Measurements from ENCODE around the gene MR1. TPM values are rescaled to one million over a fixed set of nuclear protein-coding genes. Genes with fewer than 3 reads are reported as not detected.

MR1 gene
- total RNA-seq, 1 donor from 2014 or later = 19.2 TPM

DNA sequence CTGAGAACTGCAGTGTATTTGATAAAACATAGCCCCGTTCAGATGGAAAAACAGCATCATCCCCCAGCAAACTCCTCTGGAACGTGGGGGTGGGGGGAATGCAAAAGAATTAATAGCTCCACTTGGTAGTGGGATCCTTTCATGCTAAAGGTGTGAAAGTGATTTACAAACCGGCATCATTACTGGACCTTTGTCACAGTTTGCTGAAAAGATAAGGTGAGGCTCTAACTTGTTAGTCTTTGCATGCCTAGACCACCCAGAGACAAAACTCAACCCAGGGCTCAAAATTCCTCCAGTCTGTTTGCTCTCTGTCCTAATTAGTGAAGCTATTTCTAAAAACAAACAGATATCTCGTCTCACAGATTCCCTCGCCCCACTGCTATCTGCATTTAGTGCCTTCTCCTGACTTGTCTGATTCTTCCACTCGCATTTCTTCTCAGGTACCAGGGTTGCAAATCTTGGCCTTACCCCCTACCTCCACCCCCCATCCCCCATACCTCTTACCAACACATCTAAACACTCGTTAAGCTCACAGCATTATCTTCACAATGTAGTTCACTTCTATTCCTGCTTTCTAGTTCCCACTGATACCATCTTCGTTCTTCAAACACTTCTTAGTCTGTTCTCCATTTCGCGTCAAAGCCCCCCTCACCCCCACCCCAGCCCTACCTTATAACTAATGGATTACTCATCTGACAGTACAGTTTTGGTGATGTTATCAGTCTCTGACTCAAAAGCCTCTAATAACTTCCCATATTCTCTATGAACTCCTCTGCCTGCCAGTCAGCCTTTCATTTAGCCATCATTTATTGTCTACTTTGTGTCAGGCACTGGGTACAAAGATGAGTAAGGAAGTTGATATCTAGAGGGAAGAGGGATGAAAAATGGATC is 66.5 kb downstream of the MR1 start:
- no peak for DNase-seq (ENCODE audit: low spot score in 2 of 2)
- TF ChIP-seq, protein P1, sequence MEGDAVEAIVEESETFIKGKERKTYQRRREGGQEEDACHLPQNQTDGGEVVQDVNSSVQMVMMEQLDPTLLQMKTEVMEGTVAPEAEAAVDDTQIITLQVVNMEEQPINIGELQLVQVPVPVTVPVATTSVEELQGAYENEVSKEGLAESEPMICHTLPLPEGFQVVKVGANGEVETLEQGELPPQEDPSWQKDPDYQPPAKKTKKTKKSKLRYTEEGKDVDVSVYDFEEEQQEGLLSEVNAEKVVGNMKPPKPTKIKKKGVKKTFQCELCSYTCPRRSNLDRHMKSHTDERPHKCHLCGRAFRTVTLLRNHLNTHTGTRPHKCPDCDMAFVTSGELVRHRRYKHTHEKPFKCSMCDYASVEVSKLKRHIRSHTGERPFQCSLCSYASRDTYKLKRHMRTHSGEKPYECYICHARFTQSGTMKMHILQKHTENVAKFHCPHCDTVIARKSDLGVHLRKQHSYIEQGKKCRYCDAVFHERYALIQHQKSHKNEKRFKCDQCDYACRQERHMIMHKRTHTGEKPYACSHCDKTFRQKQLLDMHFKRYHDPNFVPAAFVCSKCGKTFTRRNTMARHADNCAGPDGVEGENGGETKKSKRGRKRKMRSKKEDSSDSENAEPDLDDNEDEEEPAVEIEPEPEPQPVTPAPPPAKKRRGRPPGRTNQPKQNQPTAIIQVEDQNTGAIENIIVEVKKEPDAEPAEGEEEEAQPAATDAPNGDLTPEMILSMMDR (IDR thresholded peaks at IDR 0.05) = no peak
- Histone ChIP-seq H3K27ac (peak overlapping the region in 1 of 2 donors; percentile 19), H3K36me3 (no peaks in the 10 kb centered on the region), H3K27me3 (no peaks in the 10 kb centered on the region), H3K9me3 (no peaks in the 10 kb centered on the region), H3K4me1 (peaks cover 13 to 42% of the 10 kb centered on the region in 2 donors), H3K4me3 (no peak overlapping the region)
- intact Hi-C loops (cut with DNase I) = no loop called here

DNA sequence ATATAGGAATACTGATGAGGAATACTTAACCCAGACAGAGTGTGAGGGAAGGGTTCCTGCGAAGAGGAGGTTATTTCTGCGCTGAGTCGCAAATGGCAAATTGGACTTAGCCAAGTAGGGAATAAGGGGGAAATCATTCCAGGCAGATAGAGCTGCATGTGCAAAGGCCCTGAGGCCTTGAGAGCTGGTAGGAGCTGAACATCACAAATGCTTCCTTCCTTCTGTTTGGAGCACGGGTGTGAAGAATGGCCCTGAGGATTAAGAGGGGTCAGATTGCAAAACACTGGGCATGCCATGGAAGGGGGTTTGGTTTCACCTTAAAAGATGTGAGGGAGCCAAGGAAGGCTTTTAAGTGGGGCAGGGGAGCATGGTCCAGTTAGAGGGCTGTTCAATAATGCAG is 67.2 kb downstream of the MR1 start:
- Histone ChIP-seq H3K9me3 (no peaks in the 10 kb centered on the region), H3K27me3 (no peaks in the 10 kb centered on the region), H3K4me1 (peaks cover 8 to 41% of the 10 kb centered on the region in 2 donors), H3K4me3 (no peak overlapping the region), H3K36me3 (no peaks in the 10 kb centered on the region), H3K27ac (no peak overlapping the region)
- DNase-seq (ENCODE audit: low spot score in 2 of 2) = no peak
- intact Hi-C loops (cut with DNase I) = no loop called here
- TF ChIP-seq, protein P1 (IDR thresholded peaks at IDR 0.05) = no peak

DNA sequence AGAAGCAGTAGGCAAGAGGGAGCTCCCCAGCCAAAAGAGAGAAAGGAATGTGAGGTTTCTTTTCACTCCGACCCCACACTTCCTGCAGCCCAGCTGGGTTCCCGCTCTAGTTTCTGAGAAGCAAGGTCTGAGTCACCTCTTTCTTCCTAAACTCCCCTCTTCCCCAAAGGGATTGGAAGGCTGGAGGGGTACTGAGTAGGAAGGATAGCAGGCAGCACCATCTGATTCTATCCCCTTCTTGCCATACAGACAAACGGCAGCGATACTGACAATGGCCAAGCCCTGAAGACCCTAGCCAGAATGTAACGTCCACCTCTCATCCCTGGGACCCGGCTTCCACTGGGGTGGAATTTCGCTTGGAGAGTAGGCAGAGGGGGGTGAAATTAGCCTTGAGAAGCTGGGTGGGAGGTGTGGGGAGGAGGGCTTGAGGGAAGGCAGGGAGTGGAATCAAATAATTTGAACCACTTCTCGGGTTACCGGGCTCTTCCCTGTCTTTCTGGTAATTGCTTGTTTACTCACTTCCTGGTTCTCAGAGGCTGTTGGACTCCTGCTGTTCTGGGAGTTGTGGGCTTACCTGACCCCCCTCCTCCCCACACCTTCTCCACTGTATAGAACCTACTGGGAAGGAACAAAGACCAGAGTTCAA is 67.9 kb downstream of the MR1 start:
- no peak overlapping the region for H3K27ac ChIP-seq
- H3K4me1 ChIP-seq = peaks cover 6 to 34% of the 10 kb centered on the region in 2 donors
- no peak overlapping the region for H3K4me3 ChIP-seq
- intact Hi-C loops (cut with DNase I) = no loop called here
- no peak for DNase-seq (ENCODE audit: low spot score in 2 of 2)
- no peaks in the 10 kb centered on the region for H3K9me3 ChIP-seq
- TF ChIP-seq, protein P1 (IDR thresholded peaks at IDR 0.05) = no peak
- no peaks in the 10 kb centered on the region for H3K36me3 ChIP-seq
- no peaks in the 10 kb centered on the region for H3K27me3 ChIP-seq

DNA sequence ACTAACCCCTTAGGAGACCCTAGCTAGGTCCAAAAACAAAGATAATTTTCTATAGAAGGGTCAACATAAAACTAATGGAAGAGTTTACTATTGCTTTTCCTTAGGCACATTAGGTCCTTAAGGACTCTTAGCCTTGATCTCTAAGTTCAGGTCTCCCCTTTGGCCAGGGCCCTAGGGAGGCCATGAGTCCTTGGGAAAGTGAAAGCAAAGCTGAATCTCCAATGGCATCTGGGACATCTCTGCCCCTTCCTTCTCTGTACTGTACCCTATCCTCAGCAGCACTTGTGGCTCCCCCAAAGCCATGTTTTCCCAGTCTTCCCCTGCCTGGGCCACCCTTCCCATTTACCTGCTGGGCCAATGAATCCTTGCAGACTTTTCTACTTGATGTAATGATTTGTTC is 69.1 kb downstream of the MR1 start:
- Histone ChIP-seq H3K27me3 (no peaks in the 10 kb centered on the region), H3K27ac (no peak overlapping the region), H3K36me3 (no peaks in the 10 kb centered on the region), H3K9me3 (no peaks in the 10 kb centered on the region), H3K4me1 (peaks cover 3 to 26% of the 10 kb centered on the region in 2 donors), H3K4me3 (no peak overlapping the region)
- intact Hi-C loops (cut with DNase I) = no loop called here
- TF ChIP-seq, protein P1 (IDR thresholded peaks at IDR 0.05) = no peak
- DNase-seq (ENCODE audit: low spot score in 2 of 2) = no peak

DNA sequence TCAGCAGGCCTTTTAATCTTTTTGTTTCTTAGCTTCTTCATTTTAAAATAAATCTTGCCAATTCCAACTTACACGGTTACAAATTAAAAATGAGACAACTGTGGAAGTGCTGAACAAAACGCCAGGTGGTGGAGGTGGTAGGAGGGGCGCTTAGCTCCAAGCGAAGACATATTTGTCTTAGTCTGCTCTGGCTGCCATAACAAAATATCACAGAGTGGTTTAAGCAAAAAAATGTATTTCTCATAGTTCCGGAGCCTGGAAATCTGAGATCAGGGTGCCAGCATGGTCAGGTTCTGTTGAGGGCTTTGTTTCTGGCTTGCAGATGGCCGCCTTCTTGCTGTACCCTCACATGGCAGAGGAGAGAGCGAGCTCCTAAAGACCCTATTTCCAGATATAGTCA is 69.6 kb downstream of the MR1 start:
- intact Hi-C loops (cut with DNase I) = no loop called here
- H3K4me1 ChIP-seq = peaks cover 3 to 26% of the 10 kb centered on the region in 2 donors

More for the DNA sequence above, 69.6 kb downstream of the MR1 start:
- TF ChIP-seq, protein P1 (IDR thresholded peaks at IDR 0.05) = no peak
- Histone ChIP-seq H3K36me3 (no peaks in the 10 kb centered on the region), H3K9me3 (no peaks in the 10 kb centered on the region), H3K27me3 (no peaks in the 10 kb centered on the region), H3K27ac (no peak overlapping the region), H3K4me3 (no peak overlapping the region)
- no peak for DNase-seq (ENCODE audit: low spot score in 2 of 2)

All from ascending aorta (tissue), 2 donors.